NCI-H2227 (cell line): ENCODE results near the gene CHD3.

Experiments used
- DNase-seq: peaks from one replicate; lab custom pipeline; 2025; ENCODE audit not compliant: unreplicated experiment; lab: John Stamatoyannopoulos, UW

CHD3 gene

DNA sequence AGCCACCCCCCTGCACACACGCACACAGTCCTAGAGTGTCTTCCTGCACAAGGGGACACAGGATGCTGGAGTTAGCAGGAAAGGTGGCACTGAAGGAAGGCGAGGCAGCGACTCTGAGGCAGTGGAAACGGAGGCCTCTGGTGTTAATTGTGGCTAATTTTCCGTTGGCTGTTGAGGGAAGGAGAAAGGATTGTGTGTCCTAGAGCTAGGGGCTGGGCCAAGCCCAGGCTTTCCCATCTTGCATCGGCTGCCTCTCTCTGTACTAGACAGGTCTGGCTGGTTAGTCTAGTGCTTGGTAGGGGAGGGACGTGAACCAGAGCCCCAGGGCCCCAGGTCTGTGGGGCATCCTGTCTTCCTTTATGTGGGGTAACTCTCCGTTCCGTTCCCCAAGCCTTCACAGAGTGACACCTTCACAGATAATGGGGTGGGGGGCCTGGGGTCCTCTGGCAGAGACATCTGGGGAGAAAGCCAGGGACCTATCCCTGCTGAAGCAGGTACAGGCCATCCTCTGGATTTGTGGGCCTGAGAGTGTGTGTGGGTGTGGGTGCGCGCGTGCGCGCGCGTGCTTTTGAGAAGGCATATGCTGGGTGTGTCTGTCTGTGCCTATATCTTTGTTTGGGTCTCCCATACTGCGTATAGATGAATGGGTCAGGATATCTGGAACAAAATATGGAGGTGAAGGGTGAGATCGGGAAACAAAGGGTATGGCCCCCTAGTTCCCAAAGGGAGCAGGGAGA, at the start of gene CHD3:
Gene CHD3 (plus strand): TSS at position 606 of the 737 bp plus-strand sequence. CDS start 212 bp downstream, outside the sequence.
- peak; percentile 27 for DNase-seq

DNA sequence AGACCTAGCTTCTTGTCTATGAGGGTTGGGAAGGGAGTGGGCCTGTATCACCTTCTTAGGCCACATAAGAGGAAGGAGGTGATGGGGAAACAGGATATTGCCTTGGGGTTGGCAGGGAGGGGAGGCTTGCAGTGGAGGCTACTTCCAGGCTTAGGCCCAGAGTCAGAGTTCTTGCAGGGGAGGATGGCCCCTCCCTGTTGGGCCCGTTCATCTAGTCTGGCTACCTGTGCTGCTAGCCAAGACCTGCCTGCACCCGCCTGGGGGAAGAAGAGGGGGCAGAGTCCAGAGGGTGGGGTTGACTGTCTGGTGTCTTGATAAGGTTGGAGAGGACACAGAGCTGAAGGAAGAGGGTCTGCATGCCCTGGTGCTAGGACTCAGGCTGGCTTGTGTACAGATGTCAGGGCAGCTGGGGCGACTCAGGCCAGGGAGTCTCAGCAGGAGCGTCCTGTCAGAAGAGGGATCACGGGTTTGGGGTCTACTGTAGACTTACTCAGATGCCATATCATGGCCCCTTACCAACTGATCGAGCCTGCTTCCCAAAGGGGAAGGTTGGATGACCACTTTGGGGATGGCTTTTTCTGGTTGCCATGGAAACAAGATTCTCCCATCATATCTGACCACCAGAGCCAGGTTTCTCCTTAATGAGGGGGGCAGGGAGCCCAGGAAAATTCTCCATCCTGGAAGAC, 49.3 kb upstream of the CHD3 start:
- DNase-seq = no peak

DNA sequence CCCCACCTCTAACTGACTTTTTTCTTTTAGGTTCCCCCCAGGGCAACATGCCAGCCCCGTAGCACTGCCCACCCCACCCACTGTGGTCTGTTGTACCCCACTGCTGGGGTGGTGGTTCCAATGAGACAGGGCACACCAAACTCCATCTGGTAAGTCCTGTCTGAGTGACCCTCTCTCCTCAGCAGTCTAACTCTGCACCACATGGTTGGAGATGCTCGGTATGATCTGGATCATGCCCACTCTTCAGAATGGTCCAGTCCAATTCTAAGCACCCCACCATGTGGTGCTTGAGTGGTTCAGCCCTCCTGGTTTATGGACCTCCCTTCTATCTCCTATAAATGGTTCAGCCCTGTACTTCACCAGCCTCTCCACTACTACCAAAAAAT, 48.7 kb upstream of the CHD3 start:
- peak; percentile 28 for DNase-seq

DNA sequence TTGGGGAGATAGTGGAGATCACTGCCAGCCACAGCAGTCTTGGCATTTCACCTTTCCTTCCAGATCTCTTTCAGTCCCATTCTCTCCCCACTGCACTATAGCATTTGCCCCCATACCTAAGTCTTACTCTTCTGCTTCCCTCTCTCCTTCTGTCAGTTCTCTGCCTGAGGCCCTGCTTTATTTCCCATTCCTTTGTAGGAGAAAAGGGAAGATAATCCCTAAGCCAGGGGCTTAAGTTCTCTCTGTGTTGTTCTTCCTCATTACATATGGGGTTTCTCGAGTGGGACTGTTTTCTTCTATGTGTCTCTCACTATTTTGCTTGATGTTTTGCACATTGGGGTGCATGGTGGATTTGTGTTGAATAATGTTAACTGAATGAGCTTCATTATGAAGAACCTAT, 48.1 kb upstream of the CHD3 start:
- DNase-seq = no peak

DNA sequence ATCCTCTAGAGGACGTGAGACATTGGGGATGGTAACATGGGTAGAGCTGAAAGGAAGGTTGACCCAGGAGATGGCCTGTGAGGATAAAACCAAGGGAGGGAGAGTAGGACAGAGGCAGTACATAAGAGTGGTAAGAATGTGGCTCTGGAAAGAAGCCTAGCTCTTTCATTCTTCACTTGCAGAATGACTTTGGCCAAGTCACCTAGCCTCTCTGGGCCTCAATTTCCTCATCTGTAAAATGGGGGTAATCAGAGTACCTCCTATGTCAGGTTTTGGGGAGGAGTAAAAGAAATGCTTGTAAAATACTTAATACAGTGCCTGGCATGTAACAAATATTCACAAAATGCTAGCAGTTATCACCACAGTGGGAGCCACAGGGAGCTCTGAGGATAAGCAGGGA, 47.7 kb upstream of the CHD3 start:
- no peak for DNase-seq

DNA sequence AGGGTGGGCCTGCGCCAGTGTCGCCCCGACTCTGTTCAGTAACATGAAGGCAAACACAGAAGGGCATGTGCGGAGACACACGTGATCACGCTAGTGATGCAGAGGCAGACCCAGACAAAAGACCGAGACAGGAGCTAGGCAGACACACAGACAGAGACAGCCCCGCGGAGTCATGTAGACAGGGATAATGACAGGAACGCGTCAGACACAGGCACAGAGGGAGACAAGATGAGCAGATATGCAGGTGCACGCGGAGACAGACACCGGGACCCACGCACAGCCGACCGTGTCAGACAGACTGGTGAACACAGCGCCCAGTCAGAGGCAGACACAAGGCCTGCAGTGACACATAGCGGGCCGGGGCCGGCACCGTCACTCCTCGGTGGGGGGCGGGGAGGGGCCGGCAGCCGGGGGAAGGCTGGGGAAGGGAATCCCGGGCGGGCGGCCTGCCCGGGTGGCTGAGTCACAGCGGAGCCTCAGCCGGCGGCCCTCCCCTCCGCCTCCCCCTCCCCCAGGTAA, 47.1 kb upstream of the CHD3 start:
- DNase-seq = peak; percentile 80

DNA sequence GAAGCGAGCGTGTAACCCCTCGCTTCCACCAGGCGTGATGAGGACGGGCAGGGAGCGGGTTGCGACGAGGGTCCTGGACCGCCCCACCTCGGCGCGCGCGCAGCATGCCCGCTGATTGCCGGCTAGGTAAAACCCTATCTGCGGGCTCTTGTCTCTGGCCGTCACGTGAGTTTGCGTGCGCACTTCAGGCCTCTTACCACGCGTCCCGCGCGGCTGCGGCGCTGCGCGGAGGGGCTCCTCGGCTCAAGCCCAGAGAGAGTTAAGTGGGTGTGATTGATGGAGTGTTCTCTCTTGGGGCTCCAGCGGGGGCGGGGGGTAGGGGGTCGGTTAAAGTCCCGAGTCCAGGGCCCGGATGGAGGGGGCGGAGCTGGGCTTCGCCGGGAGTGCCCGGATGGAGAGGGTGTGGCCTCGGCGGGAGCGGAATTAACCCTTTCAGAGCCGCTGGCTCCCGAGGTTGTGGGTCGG, 46.6 kb upstream of the CHD3 start:
- peak; percentile 92 for DNase-seq

DNA sequence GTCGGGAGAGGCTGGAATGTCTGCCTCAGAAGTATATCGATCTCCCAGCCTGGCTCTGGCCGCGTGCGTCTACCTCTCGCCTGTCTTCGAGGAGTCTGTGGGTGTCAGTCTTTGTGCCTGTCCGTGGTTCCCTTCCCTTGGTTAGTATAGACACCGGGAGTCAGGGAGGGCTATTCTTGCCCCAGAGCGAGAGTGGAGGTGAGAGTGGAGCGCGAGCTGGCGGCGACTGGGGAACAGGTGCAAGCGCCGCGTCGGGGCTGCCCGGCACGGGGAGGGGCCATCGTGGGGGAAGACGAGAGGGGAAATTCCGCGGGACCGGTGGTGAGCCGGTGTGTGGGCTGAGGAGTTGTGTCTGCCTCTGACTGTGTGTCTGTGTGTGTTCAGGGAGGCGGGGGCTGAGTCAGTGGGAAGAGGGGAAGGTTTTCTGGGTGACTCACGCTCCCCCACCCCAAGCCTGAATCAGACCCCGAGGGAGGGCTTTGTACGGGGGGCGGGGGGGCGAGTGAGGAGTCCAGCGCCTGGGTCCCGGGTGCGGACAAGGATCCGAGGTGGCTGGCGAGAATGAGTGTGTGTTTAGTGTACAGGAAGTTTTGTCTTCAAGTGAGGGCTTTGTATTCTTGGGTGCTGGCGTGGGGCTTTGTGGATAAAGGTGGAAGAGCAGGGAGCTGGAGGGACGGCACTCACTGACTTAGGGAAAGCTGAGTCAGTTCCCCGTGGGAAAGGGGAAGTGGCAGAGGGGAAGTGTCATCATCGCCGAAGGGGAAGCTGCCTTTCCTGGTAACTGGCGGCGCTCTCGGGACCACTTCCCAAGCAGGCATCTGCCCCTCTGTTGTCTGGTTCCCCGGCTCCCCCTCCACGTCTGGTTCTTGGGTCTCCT, 46.0 kb upstream of the CHD3 start:
- DNase-seq = peak; percentile 65

DNA sequence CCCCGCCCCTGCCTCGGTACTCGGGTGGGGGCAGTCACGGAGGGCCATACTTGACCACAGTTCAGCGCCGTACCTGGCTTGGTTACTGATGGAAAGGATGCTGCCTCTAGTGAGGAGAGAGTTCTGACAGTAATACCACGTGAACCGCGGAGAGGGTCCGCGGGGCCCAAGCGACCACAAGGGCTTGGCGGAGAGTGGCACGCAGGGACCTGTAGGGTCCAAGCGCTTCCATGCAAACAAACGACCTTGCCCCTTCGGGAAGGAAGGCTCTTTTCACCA, 45.4 kb upstream of the CHD3 start:
- DNase-seq = no peak

DNA sequence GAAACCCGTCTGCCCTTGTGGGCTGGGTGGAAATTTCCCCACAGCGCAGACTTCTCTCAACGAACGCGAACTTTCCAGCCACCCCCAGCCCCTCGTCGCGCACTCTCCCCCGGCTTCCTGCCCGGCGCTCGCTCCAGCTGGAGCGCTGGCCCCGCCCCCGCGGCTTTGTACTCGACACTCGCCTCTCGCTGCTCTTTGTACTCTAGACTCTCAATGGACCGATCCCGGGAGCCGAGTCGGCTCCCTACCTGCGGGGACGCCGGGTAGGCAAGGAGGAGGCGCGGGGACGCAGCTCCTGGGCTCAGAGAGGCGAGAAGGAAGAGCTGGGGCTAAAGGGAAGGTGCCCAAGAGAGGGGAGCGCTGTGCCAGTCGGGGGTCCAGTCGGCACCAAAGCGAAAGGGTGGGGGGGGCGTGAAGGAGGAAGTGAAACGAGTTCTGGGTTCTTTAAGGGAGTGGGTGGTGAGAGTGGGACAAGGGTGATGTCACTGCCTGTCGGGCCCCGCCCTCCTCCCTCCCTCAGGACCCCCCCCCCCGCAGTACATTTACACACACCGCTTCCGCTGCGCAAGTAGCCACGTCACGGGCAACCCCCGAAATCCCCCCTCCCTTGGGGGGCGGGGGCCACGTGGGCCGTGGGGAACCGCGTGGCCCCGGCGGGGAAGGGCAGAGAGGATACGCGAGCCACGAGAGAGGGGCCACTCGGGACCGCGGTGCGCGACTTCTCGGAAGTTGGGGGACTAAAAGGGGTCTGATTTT, 44.9 kb upstream of the CHD3 start:
- DNase-seq = peak; percentile 78

DNA sequence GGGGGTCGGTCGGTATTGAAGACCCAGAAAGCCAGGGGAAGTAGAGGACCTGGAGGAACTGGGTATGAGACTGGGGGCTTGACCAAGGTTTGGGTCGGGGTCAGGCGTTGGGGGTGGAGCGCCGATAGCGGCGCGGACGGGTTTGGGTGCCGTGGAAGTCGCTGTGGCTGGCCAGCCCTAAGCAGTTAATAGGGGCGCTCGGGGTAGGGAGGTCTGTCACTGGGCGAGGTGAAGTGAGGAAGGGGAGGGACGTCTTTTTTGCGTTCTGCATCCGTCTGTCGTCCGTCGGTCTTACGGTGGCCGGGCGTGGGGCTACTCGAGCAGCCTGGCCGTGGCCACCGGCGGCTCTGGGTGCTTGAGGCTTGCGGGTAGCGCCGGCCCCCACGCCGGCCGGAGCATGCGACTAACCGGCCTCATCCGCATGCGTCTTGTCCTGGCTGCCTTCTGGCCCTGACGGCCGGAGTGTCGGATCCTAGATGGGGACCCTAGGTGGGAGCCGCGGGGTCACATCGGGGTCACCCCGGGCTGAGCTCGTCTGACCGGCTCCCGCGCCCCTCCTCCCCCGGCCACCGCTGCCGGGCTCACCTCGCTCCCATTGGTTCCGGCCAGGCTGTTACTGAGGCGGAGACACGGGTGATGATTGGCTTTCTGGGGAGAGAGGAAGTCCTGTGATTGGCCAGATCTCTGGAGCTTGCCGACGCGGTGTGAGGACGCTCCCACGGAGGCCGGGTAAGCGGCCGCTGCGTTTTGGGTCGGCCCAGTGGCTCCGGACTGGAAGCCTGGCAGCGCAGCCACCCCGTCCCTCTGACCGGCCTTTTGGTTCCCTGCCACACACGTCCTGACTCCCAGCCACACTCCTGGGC, 44.1 kb upstream of the CHD3 start:
- DNase-seq = peak; percentile 90

DNA sequence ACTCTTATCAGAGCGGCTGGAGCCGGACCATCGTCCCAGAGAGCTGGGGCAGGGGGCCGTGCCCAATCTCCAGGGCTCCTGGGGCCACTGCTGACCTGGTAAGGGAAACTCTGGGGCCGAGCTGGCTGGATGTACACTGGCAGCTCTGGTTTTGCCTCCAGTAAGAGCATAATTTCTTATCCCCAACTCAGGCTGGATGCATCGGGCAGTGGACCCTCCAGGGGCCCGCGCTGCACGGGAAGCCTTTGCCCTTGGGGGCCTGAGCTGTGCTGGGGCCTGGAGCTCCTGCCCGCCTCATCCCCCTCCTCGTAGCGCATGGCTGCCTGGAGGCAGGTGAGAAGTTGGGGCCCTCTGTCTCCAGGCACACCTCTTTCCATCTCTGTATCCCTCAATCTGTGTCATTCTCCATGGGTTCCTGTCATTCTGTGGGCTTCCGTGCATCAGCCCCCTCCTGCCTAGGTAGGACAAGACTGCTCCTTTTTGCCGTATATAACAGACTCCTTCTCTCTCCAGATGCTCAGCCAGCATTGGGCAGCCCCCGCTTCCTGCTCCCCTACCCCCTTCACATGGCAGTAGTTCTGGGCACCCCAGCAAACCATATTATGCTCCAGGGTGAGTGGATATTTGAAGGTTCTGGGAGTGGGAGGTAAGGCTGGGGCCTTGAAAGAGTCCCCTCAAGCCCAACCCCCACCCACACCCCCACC, 43.1 kb upstream of the CHD3 start:
- no peak for DNase-seq

DNA sequence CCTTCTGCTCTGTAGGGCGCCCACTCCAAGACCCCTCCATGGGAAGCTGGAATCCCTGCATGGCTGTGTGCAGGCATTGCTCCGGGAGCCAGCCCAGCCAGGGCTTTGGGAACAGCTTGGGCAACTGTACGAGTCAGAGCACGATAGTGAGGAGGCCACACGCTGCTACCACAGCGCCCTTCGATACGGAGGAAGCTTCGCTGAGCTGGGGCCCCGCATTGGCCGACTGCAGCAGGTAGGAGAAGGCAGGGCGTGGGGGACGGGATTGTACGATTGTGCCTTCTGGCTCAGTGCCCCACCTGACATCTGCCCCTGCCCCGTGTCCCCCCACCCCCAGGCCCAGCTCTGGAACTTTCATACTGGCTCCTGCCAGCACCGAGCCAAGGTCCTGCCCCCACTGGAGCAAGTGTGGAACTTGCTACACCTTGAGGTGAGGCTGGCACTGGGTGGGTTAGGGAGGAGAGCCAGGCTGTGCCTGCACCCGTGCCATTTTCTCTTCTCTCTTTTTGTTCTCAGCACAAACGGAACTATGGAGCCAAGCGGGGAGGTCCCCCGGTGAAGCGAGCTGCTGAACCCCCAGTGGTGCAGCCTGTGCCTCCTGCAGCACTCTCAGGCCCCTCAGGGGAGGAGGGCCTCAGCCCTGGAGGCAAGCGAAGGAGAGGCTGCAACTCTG, 42.4 kb upstream of the CHD3 start:
- DNase-seq = no peak

DNA sequence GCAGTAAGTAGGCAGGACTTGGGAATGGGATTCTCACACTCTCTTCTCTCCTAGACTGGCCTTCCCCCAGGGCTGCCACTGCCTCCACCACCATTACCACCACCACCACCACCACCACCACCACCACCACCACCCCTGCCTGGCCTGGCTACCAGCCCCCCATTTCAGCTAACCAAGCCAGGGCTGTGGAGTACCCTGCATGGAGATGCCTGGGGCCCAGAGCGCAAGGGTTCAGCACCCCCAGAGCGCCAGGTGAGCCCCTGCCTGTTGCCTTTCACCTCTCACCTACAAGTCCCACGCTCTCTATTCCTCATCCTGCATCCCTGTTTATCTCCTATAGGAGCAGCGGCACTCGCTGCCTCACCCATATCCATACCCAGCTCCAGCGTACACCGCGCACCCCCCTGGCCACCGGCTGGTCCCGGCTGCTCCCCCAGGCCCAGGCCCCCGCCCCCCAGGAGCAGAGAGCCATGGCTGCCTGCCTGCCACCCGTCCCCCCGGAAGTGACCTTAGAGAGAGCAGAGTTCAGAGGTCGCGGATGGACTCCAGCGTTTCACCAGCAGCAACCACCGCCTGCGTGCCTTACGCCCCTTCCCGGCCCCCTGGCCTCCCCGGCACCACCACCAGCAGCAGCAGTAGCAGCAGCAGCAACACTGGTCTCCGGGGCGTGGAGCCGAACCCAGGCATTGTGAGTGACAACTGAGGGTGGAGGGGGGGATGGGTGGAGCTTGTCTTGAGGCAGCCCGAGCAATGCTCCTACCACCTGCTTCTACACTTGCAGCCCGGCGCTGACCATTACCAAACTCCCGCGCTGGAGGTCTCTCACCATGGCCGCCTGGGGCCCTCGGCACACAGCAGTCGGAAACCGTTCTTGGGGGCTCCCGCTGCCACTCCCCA, 41.6 kb upstream of the CHD3 start:
- no peak for DNase-seq

DNA sequence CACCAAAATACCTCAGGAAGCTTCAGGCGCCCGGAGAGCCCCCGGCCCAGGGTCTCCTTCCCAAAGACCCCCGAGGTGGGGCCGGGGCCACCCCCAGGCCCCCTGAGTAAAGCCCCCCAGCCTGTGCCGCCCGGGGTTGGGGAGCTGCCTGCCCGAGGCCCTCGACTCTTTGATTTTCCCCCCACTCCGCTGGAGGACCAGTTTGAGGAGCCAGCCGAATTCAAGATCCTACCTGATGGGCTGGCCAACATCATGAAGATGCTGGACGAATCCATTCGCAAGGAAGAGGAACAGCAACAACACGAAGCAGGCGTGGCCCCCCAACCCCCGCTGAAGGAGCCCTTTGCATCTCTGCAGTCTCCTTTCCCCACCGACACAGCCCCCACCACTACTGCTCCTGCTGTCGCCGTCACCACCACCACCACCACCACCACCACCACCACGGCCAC, 40.4 kb upstream of the CHD3 start:
- no peak for DNase-seq

DNA sequence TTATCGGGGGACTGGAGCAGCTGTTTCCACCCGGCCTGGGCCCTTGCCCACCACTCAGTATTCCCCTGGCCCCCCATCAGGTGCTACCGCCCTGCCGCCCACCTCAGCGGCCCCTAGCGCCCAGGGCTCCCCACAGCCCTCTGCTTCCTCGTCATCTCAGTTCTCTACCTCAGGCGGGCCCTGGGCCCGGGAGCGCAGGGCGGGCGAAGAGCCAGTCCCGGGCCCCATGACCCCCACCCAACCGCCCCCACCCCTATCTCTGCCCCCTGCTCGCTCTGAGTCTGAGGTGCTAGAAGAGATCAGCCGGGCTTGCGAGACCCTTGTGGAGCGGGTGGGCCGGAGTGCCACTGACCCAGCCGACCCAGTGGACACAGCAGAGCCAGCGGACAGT, 39.9 kb upstream of the CHD3 start:
- DNase-seq = no peak

DNA sequence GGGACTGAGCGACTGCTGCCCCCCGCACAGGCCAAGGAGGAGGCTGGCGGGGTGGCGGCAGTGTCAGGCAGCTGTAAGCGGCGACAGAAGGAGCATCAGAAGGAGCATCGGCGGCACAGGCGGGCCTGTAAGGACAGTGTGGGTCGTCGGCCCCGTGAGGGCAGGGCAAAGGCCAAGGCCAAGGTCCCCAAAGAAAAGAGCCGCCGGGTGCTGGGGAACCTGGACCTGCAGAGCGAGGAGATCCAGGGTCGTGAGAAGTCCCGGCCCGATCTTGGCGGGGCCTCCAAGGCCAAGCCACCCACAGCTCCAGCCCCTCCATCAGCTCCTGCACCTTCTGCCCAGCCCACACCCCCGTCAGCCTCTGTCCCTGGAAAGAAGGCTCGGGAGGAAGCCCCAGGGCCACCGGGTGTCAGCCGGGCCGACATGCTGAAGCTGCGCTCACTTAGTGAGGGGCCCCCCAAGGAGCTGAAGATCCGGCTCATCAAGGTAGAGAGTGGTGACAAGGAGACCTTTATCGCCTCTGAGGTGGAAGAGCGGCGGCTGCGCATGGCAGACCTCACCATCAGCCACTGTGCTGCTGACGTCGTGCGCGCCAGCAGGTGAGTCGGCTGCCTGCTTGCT, 39.3 kb upstream of the CHD3 start:
- no peak for DNase-seq
